GM19397 (cell line): Measurements from ENCODE around the gene HSD17B13.
"Not testable (repeated sequence)": the region's sequence is repeated elsewhere in the genome, so short reads cannot be mapped to it uniquely, and the experiment has no call there.

Experiments
- ATAC-seq: cut with Tn5 transposase; IDR thresholded peaks from one replicate; pipeline ENCODE4 v1.9.1; 2021; ENCODE audit warnings: mild to moderate bottlenecking, moderate library complexity; ENCODE audit not compliant: unreplicated experiment

HSD17B13 gene

DNA sequence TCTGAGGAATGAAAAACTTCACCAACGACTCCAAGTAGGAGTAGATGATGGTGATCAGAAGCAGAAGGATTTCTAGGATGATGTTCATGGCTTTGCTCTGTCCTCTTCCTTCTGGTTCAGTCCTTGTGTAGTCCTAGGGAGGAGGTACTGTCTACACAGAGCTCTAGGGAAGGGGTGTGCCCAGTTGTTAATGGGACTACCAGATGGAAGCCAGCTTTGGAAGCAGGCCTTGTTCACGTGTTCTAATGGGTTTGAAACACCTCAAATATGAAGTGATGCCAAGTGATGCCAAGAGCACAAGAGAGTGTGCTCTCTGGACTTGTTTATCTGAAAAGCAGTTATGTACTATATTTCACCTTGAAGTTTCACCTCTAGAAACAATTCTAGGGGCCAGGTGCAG is at the start of gene HSD17B13:
Gene HSD17B13 (minus strand): TSS at position 129 of the 400 bp plus-strand sequence. CDS start 41 bp downstream, at position 88.
- ATAC-seq = no peak

GRCh38 chr4:87370068-87370467 is 47.4 kb upstream of the HSD17B13 start:
- no peak for ATAC-seq

- ATAC-seq = no peak
Observed at GRCh38 chr4:87366521-87367162, 44.0 kb upstream of the HSD17B13 start.

DNA sequence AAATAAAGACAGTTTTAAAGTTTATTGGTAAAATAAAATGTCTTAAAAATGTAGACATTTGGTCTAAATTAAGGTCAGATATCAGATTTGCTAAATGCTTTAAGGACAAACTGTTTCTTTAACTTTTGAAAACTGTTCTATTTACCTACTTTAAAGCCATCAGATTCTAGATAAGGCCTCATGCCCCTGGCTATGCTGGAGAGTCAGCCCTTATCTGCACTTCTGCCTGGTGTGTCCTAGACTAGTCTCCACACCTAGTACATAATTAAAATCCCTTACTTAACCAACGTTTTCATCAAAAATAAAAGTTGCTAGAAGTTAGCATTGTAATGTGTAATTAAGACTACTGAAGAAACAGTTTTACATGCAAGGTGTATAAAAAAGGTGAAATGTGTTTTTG is 42.7 kb upstream of the HSD17B13 start:
- no peak for ATAC-seq

DNA sequence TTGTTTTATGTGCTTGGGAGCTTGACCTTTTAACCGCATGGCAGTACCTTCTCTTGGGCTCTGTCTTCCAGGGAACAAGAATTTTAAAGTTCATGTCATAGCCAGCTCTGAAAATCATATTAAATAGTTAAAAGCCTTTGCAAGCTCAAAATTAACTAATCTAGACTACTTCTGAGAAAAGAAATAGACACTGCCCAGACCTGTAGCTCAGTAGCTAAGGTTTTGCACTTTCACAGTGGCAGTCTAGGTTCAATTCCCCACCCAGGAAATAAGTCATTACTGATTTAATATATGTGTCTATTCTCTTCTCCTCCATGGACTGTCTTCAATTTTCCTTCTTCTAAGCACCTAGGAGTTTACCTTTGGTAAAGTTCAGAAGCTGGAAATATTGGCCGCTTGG is 40.9 kb upstream of the HSD17B13 start:
- no peak for ATAC-seq

GRCh38 chr4:87360338-87360935 is 37.8 kb upstream of the HSD17B13 start:
- no peak for ATAC-seq

DNA sequence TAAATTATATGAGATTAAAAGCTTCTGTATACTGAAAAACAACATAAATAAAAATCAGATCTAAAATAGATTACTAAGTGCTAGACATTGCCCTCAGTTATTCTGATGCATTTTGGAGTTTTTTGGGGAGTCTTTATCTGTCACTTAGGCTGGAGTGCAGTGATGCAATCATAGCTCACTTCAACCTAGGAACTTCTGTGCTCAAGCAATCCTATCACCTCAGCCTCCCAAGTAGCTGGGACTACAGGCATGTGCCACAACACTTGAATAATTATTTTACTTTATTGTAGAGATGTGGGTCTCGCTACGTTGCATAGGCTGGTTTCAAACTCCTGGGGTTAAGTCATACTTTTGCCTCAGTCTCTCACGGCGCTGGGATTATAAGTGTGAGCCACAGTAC is 36.6 kb upstream of the HSD17B13 start:
- ATAC-seq = no peak

DNA sequence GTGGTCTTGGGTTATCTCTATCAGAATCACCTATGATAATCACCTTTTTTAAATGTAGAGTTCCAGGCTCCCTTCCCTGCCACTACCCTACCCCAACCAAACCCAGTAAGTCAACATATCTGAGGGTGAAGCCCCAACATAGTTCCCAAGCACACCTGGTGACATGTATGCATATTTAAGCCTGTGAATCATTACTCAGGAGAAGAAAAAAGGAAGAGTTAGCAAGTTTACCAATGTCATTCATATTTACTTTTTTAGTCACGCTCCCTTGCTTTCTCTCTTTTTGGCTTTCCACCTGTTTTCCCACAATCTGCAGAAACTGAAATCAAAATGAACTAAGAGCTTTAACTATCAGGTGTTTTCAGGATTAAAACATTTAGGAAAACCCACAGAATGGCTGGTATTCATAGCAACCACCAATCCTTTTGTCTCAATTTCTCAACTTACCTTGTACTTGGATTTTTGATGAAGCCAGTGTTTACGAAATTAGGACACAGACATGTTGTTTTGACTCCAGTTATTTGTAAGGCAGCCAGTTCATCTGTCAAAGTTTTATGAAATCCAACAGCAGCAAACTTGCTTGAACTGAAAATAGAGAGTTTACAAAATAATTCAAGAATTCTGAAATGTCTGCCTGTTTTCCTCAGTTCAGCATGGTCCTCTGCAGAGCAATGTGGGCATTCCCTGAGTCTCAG is 34.3 kb upstream of the HSD17B13 start:
- ATAC-seq = no peak

DNA sequence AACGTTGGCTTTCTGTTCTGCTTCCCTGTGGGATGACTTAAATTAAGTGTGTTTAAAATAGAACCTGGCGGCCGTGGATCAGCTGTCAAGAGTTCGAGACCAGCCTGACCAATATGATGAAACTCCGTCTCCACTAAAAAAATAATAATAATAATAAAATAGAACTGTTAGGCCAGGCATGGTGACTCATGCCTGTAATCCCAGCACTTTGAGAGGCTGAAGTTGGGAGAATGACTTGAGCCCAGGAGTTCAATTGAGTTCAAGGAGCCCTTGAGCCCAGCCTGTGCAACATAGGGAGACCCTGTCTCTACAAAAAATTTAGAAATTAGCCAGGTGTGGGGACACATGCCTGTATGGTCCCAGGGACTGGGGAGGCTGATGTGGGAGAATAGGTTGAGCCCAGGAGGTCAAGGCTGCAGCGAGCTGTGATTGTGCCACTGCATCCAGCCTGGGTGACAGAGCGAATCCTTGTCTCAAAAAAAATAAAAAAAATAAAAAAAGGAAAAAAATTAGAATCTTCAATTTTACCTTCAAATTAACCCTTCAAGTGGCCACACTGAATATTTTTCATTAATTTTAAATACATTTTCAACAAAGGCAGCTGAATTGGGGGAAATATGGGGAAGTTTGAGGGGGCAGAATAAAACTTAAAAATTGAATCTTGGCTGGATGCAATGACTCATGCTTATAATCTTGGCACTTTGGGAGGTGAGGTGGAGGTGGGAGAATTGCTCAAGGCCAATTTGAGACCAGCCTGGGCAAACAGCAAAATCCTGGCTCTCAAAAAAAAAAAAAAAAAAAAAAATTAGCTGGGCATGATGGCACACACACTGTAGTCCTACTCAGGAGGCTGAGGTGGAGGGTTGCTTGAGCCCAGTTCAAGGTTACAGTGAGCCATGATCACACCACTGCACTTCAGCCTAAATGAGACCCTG is 31.8 kb upstream of the HSD17B13 start:
- no peak for ATAC-seq

- no peak for ATAC-seq
Observed at GRCh38 chr4:87353592-87353991, 30.9 kb upstream of the HSD17B13 start.

DNA sequence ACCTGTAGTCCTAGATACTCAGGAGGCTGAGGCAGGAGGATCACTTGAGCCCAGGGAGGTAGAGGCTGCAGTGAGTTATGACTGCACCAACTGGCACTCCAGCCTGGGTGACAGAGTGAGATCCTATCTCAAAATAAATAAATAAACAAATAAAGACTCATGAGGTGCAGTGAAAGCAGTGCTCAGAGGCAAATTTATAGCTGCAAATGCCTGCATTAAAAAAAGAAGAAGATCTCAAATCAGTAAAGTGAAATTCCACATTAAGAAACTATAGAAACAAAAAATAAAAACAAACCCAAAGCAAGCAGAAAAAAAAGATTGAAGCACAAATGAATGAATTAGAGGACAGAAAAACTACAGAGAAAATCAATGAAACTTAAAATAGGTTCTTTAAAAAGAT is 22.5 kb upstream of the HSD17B13 start:
- ATAC-seq = no peak

DNA sequence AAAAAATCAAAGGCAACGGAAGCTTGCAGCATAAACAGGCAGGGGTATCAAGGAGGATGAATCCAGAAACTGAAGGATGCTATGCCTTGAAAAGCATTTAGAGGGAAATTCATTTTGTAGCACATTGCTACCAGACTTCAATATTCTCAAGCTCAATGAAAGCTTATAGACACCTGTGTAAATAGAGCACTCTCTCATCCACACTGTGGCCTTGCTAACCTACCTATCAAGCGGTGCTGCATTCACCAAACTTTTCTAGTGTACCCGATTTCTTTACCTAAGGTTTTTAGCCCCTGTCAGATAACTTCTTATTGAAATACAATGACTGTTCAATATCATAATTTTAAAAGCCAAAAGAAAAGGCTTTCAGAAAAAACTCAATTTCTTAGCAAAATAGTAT is 20.2 kb upstream of the HSD17B13 start:
- ATAC-seq = no peak

- ATAC-seq = not testable (repeated sequence)
Observed at GRCh38 chr4:87341954-87342635, 19.4 kb upstream of the HSD17B13 start.

- ATAC-seq = no peak
Observed at GRCh38 chr4:87339440-87339839, 16.8 kb upstream of the HSD17B13 start.

DNA sequence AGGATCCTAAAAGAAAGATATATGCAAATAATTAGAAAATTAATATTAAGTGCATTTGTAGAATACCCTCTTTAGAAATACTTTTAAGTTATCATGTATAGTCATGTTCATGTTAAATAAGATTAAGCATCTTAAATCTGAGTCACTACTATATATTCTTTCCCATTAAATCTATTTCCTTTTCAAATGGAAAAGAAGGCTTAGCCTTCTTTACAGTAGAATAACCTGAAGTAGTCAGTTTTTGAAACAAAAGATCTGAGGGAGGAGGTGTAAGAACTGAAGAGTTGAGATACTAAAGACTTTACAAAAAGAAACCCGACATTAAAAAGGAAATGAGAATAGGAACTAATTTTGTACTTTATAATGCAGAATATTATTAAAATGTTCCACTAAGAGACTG is 14.7 kb upstream of the HSD17B13 start:
- ATAC-seq = no peak

GRCh38 chr4:87333267-87333666 is 10.6 kb upstream of the HSD17B13 start:
- no peak for ATAC-seq

GRCh38 chr4:87330761-87331160 is 8.1 kb upstream of the HSD17B13 start:
- ATAC-seq = no peak

DNA sequence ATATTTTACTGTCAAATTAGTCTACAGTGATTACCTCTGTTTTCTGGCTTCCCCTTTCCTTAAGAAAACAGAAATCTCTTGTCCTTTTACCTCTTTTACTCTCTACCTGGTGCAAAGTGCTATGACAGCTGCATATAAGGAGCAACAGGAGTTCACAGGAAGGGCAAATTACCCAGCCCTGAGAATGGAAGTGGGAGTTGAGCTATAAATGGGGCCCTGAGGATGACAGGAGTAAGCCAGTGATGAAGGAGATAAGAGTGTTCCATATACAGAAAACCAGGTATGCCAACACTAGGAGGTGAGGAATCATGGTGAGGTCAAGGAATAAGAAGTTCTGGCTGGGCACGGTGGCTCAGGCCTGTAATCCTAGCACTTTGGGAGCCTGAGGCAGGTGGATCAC is 4.5 kb upstream of the HSD17B13 start:
- no peak for ATAC-seq

DNA sequence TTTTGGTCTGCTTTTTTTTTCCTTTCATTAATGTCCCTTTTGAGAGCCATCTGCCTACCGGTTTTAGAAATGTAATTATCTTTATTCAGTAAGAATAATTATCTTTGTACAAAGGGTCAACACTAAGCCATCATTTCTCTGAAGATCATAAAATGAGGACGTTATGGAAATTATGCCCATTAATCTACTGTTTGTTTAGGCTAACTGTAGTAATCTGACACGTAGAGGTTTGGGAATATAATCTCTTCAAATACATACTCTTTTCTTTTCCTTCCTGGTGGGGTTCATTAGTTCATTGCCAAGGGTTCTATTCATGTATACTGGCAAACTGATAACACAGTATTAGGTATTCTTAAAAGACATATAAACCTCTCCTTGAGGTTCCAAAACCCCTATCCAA is 3.8 kb upstream of the HSD17B13 start:
- ATAC-seq = no peak

DNA sequence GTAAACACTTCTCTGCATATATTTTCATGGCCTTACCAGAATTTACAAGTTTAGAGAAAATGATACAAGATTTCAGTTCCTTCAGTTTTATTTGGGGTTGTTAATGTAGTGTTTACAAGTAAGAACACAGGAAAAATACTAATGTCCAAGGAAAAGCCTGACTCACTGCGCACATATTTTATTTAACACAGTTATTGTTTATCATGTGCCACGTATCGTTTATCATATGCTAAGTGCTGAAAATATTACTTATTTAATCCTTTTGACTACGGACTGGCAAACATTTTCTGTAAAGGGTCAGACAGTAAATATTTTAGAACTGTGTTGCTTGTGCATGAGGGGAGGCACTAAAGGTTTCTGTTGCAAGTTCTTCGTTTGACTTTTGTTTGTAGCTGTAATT is 794 bp downstream of the HSD17B13 start:
- ATAC-seq = no peak

DNA sequence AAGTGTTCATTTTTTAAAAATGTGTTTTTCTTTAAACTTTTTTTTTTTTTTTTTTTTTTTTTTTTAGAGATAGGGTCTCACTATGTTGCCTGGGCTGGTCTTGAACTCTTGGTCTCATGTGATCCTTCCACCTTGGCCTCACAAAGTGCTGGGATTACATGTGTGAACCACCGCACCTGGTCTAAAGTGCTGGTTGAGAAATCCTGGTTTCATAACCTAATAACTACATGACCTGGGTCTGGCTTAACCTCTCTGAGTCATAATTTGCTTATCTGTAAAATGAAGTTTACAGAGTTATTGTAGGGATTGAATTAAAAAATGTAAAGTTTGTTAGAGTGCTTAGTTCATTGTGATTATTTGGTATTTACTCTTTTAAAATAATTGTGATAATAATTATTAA is 5.2 kb downstream of the HSD17B13 start:
- ATAC-seq = no peak
